GM21619 (cell line): ENCODE results near the gene SMARCA4.
"Not testable (repeated sequence)": the region's sequence is repeated elsewhere in the genome, so short reads cannot be mapped to it uniquely, and the experiment has no call there.

Experiments
- ATAC-seq: cut with Tn5 transposase; IDR thresholded peaks from one replicate; pipeline ENCODE4 v1.9.1; 2021; ENCODE audit not compliant: unreplicated experiment

The SMARCA4 gene

GRCh38 chr19:11092181-11092538 lies 131.3 kb downstream of the SMARCA4 start:
- no peak for ATAC-seq

GRCh38 chr19:11093689-11094238 lies 132.9 kb downstream of the SMARCA4 start:
- no peak for ATAC-seq

GRCh38 chr19:11094520-11094894 lies 133.7 kb downstream of the SMARCA4 start:
- ATAC-seq, result no peak

- ATAC-seq, result no peak
These were observed 135.5 kb downstream of the SMARCA4 start for GRCh38 chr19:11096210-11096841.

- ATAC-seq, result not testable (repeated sequence)
These were observed 136.5 kb downstream of the SMARCA4 start for GRCh38 chr19:11097367-11097766.

- ATAC-seq, result no peak
These were observed 137.5 kb downstream of the SMARCA4 start for GRCh38 chr19:11098327-11098726.

GRCh38 chr19:11098861-11099260 lies 138.0 kb downstream of the SMARCA4 start:
- no peak for ATAC-seq

- no peak for ATAC-seq
These were observed 139.2 kb downstream of the SMARCA4 start for GRCh38 chr19:11100049-11100448.

- ATAC-seq, result no peak
These were observed 140.2 kb downstream of the SMARCA4 start for GRCh38 chr19:11101057-11101456.

GRCh38 chr19:11102944-11103343 lies 142.1 kb downstream of the SMARCA4 start:
- no peak for ATAC-seq

- ATAC-seq, result not testable (repeated sequence)
These were observed 142.8 kb downstream of the SMARCA4 start for GRCh38 chr19:11103667-11104066.

- ATAC-seq, result no peak
These were observed 144.3 kb downstream of the SMARCA4 start for GRCh38 chr19:11105014-11105636.

GRCh38 chr19:11106477-11106876 lies 145.6 kb downstream of the SMARCA4 start:
- no peak for ATAC-seq

GRCh38 chr19:11108746-11109145 lies 147.9 kb downstream of the SMARCA4 start:
- ATAC-seq, result no peak

GRCh38 chr19:11111117-11111770 lies 150.4 kb downstream of the SMARCA4 start:
- no peak for ATAC-seq

- ATAC-seq, result no peak
These were observed 150.9 kb downstream of the SMARCA4 start for GRCh38 chr19:11111771-11112144.
